ENCODE results near the gene CFAP100. TPM values are rescaled to one million over a fixed set of nuclear protein-coding genes. Genes with fewer than 3 reads are reported as not detected.

The CFAP100 gene
- total RNA-seq, 1 experiment from 2014 or later = not detected

GRCh38 chr3:126478581-126479310 is 84.0 kb downstream of the CFAP100 start:
- DNase-seq (ENCODE audit: low spot score) = no peak

DNA sequence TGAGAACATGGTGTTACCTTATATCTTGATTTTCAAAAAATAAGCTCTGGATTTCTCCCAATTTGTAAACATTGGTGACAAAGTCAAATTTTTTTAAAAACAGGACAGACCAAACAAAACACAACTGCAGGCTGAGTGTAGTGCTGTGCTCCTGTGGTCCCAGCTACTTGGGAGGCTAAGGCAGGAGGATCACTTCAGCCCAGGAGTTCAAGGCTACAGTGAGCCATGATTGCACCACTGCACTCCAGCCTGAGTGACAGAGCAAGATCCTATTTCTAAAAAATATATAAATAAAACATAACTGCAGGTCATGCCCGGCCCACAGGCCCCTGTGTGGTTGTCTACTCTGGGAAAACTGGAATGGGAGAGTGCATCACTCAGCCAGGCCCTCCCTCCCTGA is 84.9 kb downstream of the CFAP100 start:
- DNase-seq (ENCODE audit: low spot score) = no peak

- DNase-seq (ENCODE audit: low spot score) = no peak
Measured at GRCh38 chr3:126480206-126480605, 85.5 kb downstream of the CFAP100 start.

- no peak for DNase-seq (ENCODE audit: low spot score)
Measured at GRCh38 chr3:126480861-126481260, 86.2 kb downstream of the CFAP100 start.

GRCh38 chr3:126481808-126482502 is 87.2 kb downstream of the CFAP100 start:
- no peak for DNase-seq (ENCODE audit: low spot score)

- DNase-seq (ENCODE audit: low spot score) = no peak
Measured at GRCh38 chr3:126482503-126483255, 88.0 kb downstream of the CFAP100 start.

- no peak for DNase-seq (ENCODE audit: low spot score)
Measured at GRCh38 chr3:126483321-126483761, 88.6 kb downstream of the CFAP100 start.

- no peak for DNase-seq (ENCODE audit: low spot score)
Measured at GRCh38 chr3:126484148-126484547, 89.4 kb downstream of the CFAP100 start.

DNA sequence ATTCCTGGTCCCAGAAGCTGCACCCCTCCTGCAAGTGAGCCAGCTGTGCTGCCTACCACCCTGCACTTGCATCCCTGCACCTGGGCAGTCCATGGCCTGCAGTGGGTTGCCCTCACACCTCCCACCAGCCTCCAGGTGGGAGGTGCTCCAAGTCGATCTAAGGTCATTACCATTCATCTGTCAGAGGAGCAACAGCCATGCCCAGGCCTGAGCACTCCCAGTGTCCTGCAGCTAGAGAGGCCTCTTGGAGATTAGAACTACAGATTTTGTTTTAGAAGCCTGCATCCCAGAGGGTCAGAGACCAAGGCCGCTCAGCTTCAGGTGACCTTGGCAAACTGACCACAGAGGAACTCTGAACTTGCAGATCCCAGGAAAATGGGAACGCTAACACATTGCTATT is 90.0 kb downstream of the CFAP100 start:
- no peak for DNase-seq (ENCODE audit: low spot score)

DNA sequence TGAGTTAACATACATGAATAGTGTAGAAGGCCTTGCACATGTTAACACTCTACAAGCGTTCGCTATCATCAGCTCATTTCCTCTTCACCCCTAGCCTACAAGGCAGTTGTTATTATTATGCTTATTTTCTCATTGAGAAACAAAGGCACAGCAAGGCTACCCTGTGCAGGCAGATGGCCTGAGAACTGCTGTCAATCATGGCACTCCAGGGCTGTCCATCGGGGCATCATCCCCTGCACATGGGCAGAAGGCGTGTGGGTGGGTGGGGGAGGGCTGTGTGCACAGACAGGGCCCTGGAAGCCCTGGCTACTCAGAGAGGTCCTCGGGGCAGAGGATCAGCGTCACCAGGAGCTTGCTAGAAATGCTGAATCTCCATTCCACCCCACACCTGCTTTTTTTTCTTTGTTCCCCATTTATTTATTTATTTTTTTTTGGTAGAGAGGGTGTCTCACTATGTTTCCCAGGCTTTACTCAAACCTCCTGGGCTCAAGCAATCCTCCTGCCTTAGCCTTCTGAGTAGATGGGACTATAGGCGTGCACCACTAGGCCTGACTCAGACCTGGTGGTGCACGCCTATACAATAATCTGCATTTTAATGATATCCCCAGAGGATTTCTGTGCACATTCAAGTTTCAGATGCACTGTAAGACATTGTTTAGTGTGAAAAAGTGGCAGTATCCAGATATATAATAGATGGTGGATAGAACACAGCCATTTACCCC is 90.6 kb downstream of the CFAP100 start:
- DNase-seq (ENCODE audit: low spot score) = no peak

DNA sequence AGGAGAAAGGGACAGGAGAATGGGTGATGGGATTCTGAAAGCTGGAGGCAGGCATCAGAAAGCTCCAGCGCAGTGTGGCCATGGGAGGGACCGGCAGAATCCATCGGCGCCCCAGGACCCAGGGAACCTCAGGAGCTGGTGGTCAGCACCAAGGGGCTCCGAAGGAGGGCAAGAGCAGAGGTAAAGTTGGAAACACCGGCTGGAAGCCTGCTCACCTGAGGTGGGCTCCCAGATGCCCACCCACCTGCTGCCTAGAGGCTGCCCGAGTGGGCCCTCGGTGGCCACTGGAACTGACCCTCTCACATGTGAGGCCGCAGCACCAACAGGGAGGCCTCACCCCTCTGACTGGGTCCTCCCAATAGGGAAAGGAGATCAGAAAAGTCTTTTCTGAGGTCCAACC is 91.2 kb downstream of the CFAP100 start:
- no peak for DNase-seq (ENCODE audit: low spot score)

Other genes with a start within 250 kb of the CFAP100 start
- gene ALDH1L1, start 214.3 kb upstream of the CFAP100 start, total RNA-seq (2014; rRNA removed; shearing (Covaris generic)) = 0.50 TPM in 1 of 2 replicates, not detected in the other
- gene KLF15, start 37.5 kb upstream of the CFAP100 start, total RNA-seq (2014; rRNA removed; shearing (Covaris generic)) = 0.03 and 0.31 TPM in 2 replicates
- gene ZXDC, start 81.0 kb downstream of the CFAP100 start, total RNA-seq (2014; rRNA removed; shearing (Covaris generic)) = 19.2 and 24.0 TPM in 2 replicates
- gene UROC1, start 122.9 kb downstream of the CFAP100 start, total RNA-seq (2014; rRNA removed; shearing (Covaris generic)) = not detected in 2 replicates
- 0.26 TPM in 1 of 2 replicates, not detected in the other for gene CHST13, start 129.2 kb downstream of the CFAP100 start, total RNA-seq (2014; rRNA removed; shearing (Covaris generic))
- gene C3orf22, start 164.0 kb downstream of the CFAP100 start, total RNA-seq (2014; rRNA removed; shearing (Covaris generic)) = not detected in 2 replicates